Forelimb muscle (tissue), 1 donor: ENCODE results near the gene CCDC51. TPM values are rescaled to one million over a fixed set of nuclear protein-coding genes. Genes with fewer than 3 reads are reported as not detected.

ENCODE experiments used
- polyA plus RNA-seq: library from polyadenylated mRNA; unstranded; fragments of 120-200 nt; gene quantifications from one replicate; pipeline ENCODE4 v1.2.1, GENCODE V29; 2013; ENCODE audit not compliant: insufficient read length

CCDC51 gene
- polyA plus RNA-seq, 1 donor: 11.0 TPM

Other genes with a start within 250 kb of the CCDC51 start
- 1.5 TPM for gene CAMP, start 216.6 kb downstream of the CCDC51 start, polyA plus RNA-seq
- gene ZNF589, start 199.0 kb downstream of the CCDC51 start, polyA plus RNA-seq: 8.4 TPM
- 23.0 TPM for gene NME6, start 138.8 kb downstream of the CCDC51 start, polyA plus RNA-seq
- not detected for gene SPINK8, start 106.5 kb downstream of the CCDC51 start, polyA plus RNA-seq
- gene FBXW12, start 67.9 kb downstream of the CCDC51 start, polyA plus RNA-seq: 0.15 TPM
- gene PLXNB1, start 10.0 kb downstream of the CCDC51 start, polyA plus RNA-seq: 17.3 TPM
- 160 TPM for gene TMA7, start 138 bp upstream of the CCDC51 start, polyA plus RNA-seq
- 7.3 TPM for gene ATRIP, start 6.6 kb upstream of the CCDC51 start, polyA plus RNA-seq
- 58.4 TPM for gene SHISA5, start 64.1 kb upstream of the CCDC51 start, polyA plus RNA-seq
- 5.1 TPM for gene PFKFB4, start 116.7 kb upstream of the CCDC51 start, polyA plus RNA-seq
- gene UCN2, start 123.7 kb upstream of the CCDC51 start, polyA plus RNA-seq: 0.19 TPM
- 6.4 TPM for gene COL7A1, start 155.2 kb upstream of the CCDC51 start, polyA plus RNA-seq
- 204 TPM for gene UQCRC1, start 169.5 kb upstream of the CCDC51 start, polyA plus RNA-seq
- not detected for gene TMEM89, start 181.7 kb upstream of the CCDC51 start, polyA plus RNA-seq
- 8.9 TPM for gene SLC26A6, start 195.3 kb upstream of the CCDC51 start, polyA plus RNA-seq
- gene CELSR3, start 222.8 kb upstream of the CCDC51 start, polyA plus RNA-seq: 0.35 TPM
- gene NCKIPSD, start 245.8 kb upstream of the CCDC51 start, polyA plus RNA-seq: 8.1 TPM